GM19351 (cell line): ENCODE measurements around the gene HEATR1.

Experiments
- ATAC-seq: cut with Tn5 transposase; IDR thresholded peaks from one replicate; pipeline ENCODE4 v1.9.1; 2021; ENCODE audit warnings: mild to moderate bottlenecking, moderate library complexity; ENCODE audit not compliant: unreplicated experiment

The HEATR1 gene

DNA sequence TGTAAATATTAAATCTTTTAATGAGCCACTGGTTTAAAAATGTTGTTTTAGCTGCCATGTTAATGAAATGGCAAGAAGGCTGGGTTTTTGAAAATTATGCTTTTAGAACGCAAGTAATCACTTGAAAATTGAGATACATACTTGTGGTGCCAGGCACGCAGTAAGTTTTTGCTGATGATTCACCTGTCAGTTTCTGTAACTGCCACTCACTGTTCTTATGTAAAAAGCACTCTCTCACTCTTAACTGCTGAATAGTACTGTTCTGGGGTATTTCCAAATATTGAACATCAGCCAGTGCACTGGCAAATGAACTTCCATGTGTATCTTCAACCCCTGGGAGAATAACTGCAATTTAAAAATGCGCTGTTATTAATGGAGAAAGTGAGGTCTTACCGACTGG is 62.6 kb downstream of the HEATR1 start:
- ATAC-seq, result no peak

GRCh38 chr1:236540813-236541465 is 63.4 kb downstream of the HEATR1 start:
- ATAC-seq, result no peak

GRCh38 chr1:236536540-236536939 is 67.8 kb downstream of the HEATR1 start:
- no peak for ATAC-seq

DNA sequence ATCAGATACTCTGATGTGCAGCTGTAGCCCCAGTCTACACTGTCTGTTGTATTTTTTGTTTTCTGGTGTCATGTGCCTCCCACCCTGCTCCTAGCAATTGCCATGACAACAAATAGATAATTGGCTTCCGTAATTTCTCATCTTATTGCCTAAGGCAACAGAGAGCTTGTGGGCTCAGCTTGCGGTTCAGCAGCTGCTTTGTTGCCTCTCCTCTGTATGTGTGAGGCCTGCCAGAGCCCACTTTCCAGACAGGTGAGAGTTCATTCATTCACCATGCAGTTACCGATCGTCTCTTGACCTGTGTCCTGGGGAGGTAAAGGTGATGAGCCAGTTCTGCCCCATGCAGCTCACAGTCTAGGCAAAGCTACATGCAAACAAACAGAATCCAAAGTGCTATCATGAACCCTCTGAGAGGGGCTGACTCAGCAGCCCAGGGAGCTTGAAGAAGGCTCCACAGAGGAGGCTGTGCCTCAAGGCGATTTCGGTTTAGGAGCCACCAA is 68.6 kb downstream of the HEATR1 start:
- ATAC-seq, result no peak

DNA sequence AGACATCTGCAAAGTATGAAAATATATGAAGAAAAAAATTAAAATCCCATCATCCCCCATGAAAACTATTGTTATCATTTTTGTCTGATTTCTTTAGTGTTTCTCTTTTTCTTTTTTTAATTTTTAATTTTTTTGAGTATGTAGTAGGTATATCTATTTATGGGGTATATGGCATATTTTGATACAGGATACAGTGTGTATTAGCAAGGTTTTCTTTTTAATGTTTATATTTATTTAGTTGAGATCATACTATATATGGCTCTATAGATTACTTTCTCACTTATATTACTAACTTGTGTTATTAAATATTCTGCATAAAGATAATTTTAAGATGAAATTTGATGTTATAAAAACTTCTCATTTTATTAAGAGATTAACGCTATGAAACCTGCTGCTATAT is 69.1 kb downstream of the HEATR1 start:
- ATAC-seq, result no peak

DNA sequence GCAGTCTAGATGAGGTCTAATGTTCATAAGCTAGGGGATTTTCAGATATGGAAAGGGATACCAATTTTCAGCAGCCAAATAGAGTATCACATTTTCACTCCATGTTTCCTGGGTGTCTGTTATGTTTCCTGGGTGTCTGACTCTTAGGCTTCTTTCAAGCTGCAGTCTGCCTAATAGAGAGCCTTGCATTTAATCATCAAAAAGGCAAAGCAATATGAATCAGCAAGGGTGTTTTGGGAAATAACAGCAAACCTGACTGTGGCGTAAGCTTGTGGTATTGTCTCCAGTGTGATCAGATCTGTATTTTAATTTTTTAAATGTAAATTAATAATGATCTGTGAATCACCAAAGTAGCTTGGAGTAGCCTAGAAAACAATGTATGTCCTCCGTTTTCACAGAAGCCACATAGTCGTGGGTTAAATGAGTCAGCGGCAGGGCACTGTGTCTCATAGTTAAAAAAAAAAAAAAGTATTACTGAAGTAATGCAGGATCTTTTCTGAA is 70.1 kb downstream of the HEATR1 start:
- no peak for ATAC-seq

- no peak for ATAC-seq
Measured at GRCh38 chr1:236532850-236533249, 71.5 kb downstream of the HEATR1 start.

DNA sequence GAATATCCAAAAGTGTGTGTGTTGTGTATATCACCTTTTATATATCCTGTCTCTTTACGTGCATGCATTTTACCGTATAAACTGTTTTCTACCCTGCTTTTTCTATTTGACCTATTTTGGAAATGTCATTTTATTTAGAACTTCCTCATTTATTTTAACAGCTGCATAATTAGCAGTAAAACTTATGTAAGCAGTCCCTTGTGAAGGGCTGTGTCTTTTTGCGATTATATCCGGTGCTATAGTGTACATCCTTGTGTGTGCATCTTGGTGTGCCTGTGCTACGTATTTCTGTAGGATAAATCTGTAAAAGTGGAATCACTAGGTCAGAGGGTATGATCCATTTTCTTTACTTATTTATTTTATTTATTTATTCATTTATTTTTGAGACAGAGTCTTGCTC is 73.4 kb downstream of the HEATR1 start:
- no peak for ATAC-seq

GRCh38 chr1:236530286-236530685 is 74.0 kb downstream of the HEATR1 start:
- no peak for ATAC-seq

DNA sequence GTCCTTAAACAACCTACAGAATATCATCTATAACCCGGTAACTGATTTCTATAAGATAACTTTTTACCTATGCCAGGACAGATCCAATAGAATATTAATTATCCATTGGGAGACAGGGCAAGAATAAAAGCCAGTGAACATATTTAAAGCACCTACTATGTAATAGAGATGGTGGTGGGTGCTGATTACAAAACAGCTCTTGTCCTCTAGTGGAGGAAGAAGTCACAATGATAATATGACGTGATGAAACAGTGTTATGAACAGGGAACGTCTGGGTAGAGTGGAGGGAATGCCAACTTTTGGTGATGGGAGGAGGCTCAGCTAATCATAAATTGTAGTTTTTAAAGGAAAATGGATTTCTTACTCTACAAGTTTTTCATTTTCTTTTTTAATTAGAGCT is 78.2 kb downstream of the HEATR1 start:
- no peak for ATAC-seq

DNA sequence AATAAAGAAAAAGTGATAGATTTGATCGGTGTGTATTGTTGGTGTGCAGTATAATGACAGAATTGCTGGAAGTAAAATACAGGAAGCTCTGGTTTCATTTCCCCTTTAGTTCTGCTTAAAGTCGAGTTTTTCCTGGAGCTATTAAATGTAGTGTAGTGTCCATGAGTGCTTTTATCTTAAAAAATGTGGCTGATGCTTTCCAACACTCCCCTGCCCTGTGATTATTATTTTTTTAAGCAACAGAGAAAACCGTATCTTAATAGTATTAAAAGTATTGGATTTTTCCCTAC is 79.5 kb downstream of the HEATR1 start:
- ATAC-seq, result no peak

DNA sequence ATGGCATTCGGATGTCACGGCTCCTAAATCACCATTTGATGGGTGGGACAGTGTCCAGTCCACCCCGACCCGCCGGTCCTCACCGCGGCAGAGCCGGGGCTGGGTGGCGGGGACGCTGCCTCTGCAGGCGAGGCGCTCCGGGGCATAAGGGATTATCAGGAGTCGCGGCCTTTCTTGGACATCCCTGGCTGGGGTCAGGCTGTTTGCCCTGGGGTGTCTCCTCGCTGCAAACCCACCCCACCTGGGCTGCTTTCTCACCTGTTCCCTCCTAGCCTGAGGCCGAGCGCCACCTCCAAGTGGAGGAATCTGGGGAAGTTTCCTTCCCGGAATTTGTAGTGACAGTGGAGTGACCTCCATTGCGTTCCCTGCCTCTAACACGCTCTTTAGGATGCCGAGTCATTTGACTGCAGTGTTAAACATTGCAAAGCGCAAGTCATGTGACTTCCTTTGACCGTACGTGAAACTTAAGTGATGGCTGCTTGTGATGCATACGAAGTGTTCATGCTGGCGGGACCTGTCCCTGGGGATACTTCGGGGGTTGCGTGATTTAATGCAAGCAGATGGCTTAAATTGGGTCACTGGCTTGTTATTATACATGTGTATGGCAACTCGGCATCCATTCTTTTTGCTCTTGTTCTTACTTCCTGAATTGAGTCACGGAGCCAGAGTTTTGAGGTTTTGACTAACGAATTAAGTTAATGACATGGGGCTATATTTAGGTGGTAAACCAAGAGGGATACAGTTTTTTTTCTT is 80.0 kb downstream of the HEATR1 start:
- peak; percentile 86 for ATAC-seq

DNA sequence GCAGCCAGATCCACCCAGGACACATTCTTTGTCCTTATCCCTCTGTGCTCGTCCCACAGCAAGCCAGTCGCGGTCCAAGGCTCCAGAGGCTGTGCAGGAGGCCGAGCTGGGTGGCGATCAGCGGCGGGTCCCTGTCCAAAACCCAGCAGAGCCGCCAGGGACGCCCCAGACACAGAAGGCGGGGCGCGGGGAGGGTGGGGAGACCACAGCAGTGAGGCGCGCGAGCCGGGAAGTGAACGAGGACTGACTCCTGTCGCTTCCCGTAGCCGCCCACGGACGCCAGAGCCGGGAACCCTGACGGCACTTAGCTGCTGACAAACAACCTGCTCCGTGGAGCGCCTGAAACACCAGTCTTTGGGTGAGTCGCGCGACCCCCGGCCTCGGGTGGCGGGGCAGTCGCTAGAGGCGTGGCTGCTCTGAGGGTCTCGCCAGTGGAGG is 80.6 kb downstream of the HEATR1 start, which contains the start of gene LGALS8:
Gene LGALS8 (plus strand): TSS at position 279 of the 438 bp plus-strand sequence. CDS start 2,089 bp downstream, outside the sequence.
- peak; percentile 61 for ATAC-seq

GRCh38 chr1:236522937-236523703 is 81.2 kb downstream of the HEATR1 start:
- ATAC-seq, result no peak

GRCh38 chr1:236520445-236521005 is 83.8 kb downstream of the HEATR1 start:
- ATAC-seq, result no peak

DNA sequence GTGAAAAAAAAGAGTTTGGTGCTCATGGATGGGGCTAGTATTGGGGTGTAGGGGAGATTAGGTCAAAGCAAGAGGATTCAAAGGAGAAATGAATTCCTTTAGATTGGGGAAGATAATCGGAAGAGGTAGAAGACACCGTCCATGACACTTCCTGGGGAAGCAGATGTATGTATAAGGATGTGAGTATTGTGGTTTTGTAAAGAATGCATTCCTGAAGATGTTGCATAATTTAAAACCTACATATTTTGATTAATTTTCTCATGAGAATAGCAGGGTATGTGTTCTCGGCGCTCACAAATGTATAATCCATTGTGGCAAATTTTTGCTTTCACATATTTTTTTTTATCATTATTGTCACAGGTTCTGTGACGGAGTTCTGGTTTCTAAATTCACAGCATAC is 86.0 kb downstream of the HEATR1 start:
- no peak for ATAC-seq

GRCh38 chr1:236516929-236517704 is 87.2 kb downstream of the HEATR1 start:
- ATAC-seq, result no peak

GRCh38 chr1:236515443-236515958 is 88.8 kb downstream of the HEATR1 start:
- ATAC-seq, result no peak

DNA sequence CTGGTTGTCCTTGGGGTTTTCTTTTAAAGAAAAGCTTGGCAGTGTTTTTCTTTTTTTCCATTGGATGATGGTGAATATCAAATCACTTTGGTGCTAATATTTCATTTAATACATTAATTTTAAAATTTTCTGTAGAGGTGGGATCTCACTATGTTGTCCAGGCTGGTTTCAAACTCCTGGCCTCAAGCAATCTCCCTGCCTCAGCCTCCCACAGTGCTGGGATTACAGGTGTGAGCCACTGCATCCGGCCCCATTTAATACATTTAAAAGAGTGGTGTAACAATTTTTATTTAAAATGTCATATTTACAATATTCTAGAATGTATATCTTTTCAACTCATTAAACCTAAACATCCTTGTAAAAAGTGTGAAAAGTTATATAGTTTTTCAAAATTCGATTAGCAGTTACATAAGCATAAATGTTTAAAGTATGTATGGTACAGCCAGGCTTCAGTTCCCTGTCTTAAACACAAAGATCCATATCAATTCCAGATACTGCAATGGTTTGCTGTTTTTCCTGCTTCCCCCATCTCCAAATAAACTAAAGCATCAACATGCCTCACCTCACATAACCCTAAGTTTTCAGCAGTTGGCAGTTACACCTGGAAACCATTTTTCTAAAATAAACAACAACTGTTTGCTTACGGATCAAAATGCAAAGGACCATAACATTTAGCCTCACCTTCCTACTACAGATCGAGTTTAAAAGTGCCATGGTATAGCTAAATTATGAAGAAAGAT is 89.4 kb downstream of the HEATR1 start:
- ATAC-seq, result no peak
